Prostate gland (tissue), 2 donors: Measurements from ENCODE around the gene ZNF664.
A peak's percentile ranks its signal among the peaks of the same experiment; 100 is the strongest.

ENCODE experiments used
- POLR2A ChIP-seq: fragments of 450-650 bp; IDR thresholded peaks from one replicate; pipeline ENCODE4 v1.6.1; 2016; ENCODE audit warnings: antibody characterized with exemption, mild to moderate bottlenecking
- POLR2AphosphoS5 ChIP-seq: sonication (generic); formaldehyde crosslinking; IDR thresholded peaks from one replicate; pipeline ENCODE4 v1.6.1; 2017; ENCODE audit warnings: antibody characterized with exemption
- TF ChIP-seq, protein P1 (sequence below), 4 experiments: fragments of 200-600 bp in 2 of 4; fragments of 450-650 bp in 2 of 4; sonication (generic) in 2 of 4; IDR thresholded peaks; 1 replicate in 3 of 4; 2 replicates in 1 of 4; pipeline ENCODE4 v1.5.1; 2016 to 2019; ENCODE audit warnings: antibody characterized with exemption in 4 of 4, mild to moderate bottlenecking in 2 of 4, moderate library complexity in 2 of 4

DNA sequence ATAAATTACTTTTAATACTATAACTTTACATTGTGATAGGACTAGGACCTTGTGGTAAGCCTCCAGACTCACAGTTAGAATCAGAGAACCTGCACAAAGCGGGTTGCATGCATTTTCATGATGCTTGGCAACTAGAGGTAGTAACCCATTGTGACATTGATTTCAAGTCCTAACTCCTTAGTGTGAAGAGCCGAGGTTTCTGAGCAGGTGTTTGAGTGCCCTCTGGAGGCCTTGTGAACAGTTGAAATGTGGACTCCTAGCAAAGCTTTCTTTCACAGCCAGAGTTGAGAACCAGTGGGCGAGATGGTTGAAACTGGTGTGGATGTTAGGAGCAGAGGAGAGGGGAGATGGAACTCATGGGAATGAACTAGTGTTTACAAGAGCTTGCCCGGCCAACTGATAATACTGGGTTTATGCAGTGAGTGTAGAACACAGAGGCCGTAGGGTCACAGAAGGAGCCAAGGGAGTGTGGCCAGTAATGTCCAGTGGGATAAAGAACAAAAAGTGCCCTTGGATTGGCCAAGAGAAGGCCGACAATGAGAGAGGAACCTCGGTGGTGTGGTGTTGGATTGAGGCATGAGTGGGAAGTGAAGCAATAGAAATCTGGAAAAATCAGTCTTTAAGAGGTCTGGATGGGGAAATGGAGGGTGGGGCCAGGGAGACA, 10.9 kb downstream of the ZNF664 start:
- TF ChIP-seq POLR2AphosphoS5 (no peak), POLR2A (no peak)
- TF ChIP-seq, protein P1, sequence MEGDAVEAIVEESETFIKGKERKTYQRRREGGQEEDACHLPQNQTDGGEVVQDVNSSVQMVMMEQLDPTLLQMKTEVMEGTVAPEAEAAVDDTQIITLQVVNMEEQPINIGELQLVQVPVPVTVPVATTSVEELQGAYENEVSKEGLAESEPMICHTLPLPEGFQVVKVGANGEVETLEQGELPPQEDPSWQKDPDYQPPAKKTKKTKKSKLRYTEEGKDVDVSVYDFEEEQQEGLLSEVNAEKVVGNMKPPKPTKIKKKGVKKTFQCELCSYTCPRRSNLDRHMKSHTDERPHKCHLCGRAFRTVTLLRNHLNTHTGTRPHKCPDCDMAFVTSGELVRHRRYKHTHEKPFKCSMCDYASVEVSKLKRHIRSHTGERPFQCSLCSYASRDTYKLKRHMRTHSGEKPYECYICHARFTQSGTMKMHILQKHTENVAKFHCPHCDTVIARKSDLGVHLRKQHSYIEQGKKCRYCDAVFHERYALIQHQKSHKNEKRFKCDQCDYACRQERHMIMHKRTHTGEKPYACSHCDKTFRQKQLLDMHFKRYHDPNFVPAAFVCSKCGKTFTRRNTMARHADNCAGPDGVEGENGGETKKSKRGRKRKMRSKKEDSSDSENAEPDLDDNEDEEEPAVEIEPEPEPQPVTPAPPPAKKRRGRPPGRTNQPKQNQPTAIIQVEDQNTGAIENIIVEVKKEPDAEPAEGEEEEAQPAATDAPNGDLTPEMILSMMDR (IDR thresholded peaks at IDR 0.05) = peak in 3 of 4 experiments; percentile 51 to 57 (median 52)
